ENCODE data around the gene DOCK4.

DNA sequence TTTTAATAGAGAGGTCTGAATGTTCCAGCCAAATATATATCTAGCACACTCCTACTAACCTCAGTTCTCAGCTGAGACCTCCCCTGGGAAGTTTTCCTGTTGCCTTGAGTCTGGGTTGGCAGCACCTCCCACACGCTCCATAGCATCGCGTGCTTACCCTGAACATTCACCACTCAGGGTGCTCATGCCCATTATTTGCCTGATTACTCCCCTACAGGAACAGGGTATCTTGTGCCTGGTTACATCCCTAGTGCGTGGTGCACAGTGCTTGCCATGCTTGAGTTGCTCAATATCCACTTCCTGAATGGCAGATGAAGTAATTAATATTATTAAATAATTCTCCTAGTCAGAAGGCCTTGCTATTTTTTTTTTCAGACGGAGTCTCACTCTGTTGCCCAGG lies 374.0 kb downstream of the DOCK4 start:
- no peak for TF ChIP-seq POLR2A (IDR thresholded peaks at IDR 0.05)
- no peak for TF ChIP-seq CTCF (IDR thresholded peaks at IDR 0.05)
